HG02870 (cell line): ENCODE measurements around the gene HSCB.
"Not testable (repeated sequence)": the region's sequence is repeated elsewhere in the genome, so short reads cannot be mapped to it uniquely, and the experiment has no call there.

Experiments
- ATAC-seq: cut with Tn5 transposase; IDR thresholded peaks from one replicate; pipeline ENCODE4 v1.9.1; 2021; ENCODE audit warnings: mild to moderate bottlenecking, moderate library complexity; ENCODE audit not compliant: unreplicated experiment

Gene HSCB

GRCh38 chr22:28741785-28742561 lies at the start of gene HSCB, which contains the start of gene CHEK2:
TSS of gene HSCB (plus strand) at chr22:28742039. CDS start at chr22:28742096, 57 bp downstream.
TSS of gene CHEK2 (minus strand) at chr22:28741820. CDS start at chr22:28734721, 7,099 bp downstream.
- ATAC-seq = peak; percentile 90

DNA sequence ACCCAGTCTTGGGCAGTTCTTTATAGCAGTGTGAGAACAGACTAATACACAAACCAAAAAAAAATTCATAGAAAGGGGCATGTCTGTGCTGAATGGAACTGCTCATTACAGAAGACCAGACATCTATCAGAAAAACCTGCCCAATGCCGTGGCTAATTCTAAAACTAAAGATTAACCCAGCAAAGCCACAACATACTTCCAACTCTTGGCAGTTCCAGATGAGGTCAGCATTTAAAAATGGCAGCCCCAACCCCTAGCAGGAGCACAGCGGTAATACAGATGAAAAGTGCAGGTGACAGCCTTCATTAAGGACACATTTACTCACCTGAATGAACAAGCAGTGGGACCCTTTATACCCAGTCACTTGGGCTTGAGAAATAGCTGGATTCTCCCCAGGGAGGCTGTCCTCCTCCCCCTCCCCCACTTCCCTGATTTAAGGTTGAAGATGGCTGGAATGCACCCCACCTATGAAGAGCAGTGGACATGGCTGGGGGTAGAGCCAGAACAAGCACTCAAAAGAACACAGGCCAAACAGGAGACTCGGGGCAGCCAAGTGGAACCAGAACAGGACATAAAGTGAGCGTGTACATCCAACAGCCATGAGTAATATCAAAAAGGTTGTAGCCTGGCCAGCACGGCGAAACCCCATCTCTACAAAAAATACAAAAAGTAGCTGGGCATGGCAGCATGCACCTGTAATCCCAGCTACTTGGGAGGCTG lies 48.6 kb upstream of the HSCB start:
- ATAC-seq = not testable (repeated sequence)

GRCh38 chr22:28702891-28703290 lies 38.9 kb upstream of the HSCB start:
- ATAC-seq = no peak

DNA sequence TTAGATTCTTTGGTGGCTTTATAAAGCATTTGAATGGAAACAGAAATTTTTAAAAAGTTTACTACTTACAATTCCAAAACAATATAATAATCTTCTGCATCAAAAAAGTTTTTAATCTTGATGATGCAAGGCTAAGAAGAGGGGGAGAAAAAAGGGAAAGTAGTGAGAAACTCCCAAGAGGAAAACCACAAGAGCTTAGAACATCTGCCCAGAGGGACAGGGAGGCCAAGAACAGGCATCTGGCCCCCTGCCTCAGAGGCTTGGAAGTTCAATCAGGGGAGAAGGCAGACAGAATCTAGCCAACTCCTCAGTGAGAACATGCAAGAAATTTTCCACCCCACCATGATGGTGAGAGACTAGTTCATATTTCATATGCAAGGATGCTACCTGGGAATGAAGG lies 38.4 kb upstream of the HSCB start:
- ATAC-seq = no peak

- ATAC-seq = no peak
These were observed 35.0 kb upstream of the HSCB start for GRCh38 chr22:28706845-28707244.

GRCh38 chr22:28710107-28710506 lies 31.7 kb upstream of the HSCB start:
- ATAC-seq = no peak

DNA sequence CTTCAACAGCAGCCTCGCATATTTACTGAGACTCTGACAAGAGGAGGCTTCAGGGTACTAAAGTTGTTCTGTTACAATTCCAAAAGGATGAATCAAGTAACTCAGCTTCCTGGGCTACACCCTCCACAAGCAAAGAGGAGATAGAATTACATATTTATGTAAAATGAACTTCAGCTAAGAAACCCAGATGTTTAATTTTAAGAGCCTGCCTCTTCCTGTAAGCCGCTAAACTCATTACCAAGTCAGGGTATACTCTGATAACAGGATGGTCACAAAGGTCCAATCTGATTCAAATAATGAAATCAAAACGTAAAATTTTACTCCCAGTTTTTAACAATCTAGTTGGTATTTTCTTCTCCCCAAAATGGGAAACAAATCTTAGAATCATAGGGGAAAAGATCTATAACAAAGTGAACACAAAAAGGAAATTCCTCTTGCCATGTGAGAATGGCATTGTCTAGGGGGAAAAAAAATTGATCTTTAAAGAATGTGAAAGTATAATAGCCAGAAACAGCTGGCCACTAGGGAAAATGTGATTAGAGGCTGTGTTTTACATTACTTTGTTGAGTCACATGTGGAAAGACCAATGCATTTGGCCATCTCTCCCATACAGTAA lies 31.2 kb upstream of the HSCB start:
- ATAC-seq = no peak

DNA sequence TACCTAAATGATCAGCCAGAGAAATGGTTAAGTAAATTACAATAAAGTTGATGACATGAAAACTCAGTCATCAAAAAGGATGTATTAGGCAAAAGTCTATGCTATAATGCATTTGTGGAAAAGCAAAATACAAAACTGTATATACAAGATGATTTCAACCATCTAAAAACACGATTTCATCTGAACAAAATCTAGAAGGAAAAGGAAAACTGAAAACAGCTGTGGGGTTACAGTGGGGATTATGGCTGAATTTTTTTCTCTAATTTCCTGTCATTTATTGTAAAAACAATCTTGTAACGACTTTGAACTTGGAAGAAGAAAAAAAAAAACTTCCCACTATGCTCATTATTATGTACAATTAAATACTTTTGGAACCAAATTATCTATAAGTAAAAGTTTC lies 30.5 kb upstream of the HSCB start:
- no peak for ATAC-seq

GRCh38 chr22:28711820-28712777 lies 29.7 kb upstream of the HSCB start:
- ATAC-seq = no peak

DNA sequence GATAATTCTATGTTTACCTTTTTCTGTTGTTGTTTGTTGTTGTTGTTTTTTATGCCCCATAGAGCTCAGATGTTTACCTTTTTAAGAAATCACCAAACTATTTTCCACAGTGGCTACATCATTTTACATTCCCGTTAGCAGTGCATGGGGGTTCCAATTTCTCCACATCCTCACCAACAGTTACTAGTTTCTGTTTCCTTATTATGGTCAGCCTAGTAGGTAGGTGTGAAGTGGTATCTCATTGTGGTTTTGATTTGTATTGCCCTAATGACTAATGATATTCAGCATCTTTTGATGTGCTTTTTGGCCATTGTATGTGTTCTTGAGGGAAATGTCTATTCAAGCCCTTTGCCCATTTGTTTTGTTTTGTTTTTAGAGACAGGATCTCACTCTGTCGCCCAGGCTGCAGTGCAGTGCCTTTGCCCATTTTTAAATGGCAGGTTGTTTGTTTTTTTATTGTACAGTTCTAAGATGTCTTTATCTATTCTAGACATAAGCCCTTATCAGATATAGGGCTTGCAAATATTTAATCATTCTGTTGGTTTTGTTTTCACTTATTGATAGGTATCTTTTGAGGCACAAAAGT lies 27.7 kb upstream of the HSCB start:
- ATAC-seq = no peak

DNA sequence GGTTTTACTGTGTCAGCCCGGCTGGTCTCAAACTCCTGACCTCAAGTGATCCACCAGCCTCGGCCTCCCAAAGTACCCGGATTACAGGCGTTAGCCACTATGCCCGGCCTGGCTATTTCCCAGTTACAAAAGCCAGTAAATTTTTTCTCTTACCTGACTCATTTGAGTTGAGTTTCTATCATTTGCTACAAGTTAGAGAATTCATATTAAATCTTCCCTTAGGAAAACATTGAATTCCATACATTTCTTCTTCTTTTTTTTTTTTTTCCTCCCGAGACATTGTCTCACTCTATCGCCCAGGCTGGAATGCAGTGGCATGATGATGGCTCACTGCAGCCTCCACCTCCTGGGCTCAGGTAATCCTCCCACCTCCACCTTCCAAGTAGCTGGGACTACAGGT lies 26.2 kb upstream of the HSCB start:
- ATAC-seq = no peak

- ATAC-seq = no peak
These were observed 25.2 kb upstream of the HSCB start for GRCh38 chr22:28716686-28717085.

- ATAC-seq = no peak
These were observed 23.8 kb upstream of the HSCB start for GRCh38 chr22:28718044-28718443.

GRCh38 chr22:28728002-28728401 lies 13.8 kb upstream of the HSCB start:
- no peak for ATAC-seq

GRCh38 chr22:28728621-28729313 lies 13.1 kb upstream of the HSCB start:
- no peak for ATAC-seq

DNA sequence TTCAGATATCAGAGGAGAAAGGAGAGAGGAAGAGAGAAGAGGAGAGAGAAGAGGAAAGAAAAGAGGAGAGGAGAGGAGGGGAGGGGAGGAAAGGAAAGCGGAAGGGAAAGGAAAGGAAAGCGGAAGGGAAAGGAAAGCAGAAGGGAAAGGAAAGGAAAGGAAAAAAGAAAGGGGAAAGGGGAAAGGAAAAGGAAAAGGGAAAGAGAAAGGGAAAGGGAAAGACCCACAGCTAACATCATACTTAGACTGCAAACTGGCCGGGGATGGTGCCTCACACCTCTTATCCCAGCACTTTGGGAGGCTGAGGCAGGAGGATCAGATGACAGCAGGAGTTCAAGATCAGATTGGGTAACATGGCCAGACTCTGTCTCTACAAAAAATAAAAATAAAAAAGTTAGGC lies 11.7 kb upstream of the HSCB start:
- no peak for ATAC-seq

DNA sequence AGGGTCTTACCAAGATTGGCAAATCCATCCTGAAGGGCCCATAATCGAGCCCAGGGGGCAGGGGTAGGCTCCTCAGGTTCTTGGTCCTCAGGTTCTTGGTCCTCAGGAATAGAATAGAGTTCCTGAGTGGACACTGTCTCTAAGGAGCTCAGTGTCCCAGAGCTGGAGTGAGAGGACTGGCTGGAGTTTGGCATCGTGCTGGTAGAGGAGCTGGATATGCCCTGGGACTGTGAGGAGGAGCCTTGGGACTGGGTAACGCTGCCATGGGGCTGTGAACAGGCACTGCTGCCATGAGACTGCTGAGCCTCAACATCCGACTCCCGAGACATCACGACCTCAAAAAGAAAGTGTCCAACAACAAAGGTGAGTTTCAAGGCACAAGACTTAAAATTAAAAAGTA lies 7.4 kb upstream of the HSCB start:
- ATAC-seq = no peak

- no peak for ATAC-seq
These were observed 5.3 kb upstream of the HSCB start for GRCh38 chr22:28736301-28737155.

- no peak for ATAC-seq
These were observed 4.1 kb upstream of the HSCB start for GRCh38 chr22:28737701-28738100.
